Embryonic facial prominence (tissue), 1 donor: ENCODE data around the gene RPS4Y1.
A peak's percentile ranks its signal among the peaks of the same experiment; 100 is the strongest.
"Not testable (repeated sequence)": the region's sequence is repeated elsewhere in the genome, so short reads cannot be mapped to it uniquely, and the experiment has no call there.

Experiments used
- DNase-seq: peaks from one replicate; pipeline ENCODE4 v3.0.0-alpha.2; 2016; ENCODE audit errors: extremely low spot score

RPS4Y1 gene

GRCh38 chrY:2841471-2841893 lies at the start of gene RPS4Y1:
Gene RPS4Y1 (plus strand): TSS chrY:2841602. CDS start chrY:2841625, 23 bp downstream.
- peak; percentile 62 for DNase-seq

DNA sequence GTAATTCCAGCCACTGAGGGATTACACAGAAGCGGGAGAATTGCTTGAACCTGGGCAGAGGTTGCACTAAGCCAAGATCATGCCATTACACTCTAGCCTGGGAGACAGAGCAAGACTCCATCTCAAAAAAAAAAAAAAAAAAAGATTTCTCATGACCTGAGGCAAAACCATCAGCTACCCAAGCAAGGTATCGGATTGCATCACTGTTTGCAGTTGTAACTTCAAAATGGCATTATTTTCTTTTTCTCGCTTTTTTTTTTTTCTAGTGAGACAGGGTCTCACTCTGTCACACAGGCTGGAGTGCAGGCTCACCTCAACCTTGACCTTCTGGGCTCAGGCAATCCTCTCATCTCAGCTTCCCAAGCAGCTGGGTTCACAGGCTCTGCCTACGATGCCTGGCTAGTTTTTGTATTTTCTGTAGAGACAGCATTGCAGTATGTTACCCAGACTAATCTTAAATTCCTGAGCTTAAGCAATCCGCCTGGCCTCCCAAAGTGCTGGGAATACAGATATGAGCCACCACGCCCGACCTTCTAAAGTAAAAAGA lies 44.4 kb upstream of the RPS4Y1 start:
- DNase-seq = no peak

- no peak for DNase-seq
Measured at GRCh38 chrY:2797991-2798390, 43.4 kb upstream of the RPS4Y1 start.

GRCh38 chrY:2800246-2800645 lies 41.2 kb upstream of the RPS4Y1 start:
- no peak for DNase-seq

- not testable (repeated sequence) for DNase-seq
Measured at GRCh38 chrY:2817146-2817896, 24.1 kb upstream of the RPS4Y1 start.

DNA sequence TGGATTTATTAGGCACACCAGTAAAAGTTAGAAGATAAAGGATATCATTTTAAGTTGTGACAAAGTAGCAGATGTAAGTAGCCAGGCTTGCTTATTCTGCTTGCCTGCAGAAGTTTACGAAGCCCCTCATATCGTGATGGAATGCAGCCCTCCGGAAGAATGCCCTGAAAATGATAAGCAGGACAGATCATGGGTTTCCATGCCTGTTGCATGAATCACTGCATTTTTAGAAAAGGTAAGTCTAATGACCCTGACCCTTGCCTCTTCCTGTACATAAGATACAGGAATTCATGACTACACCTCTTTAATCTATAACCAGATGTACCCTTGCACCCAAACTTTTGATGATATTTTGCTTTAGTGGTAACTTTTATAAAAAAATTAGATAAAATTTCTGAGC lies 16.9 kb upstream of the RPS4Y1 start:
- no peak for DNase-seq

- DNase-seq = no peak
Measured at GRCh38 chrY:2828497-2828896, 12.9 kb upstream of the RPS4Y1 start.

GRCh38 chrY:2835230-2835629 lies 6.2 kb upstream of the RPS4Y1 start:
- no peak for DNase-seq

DNA sequence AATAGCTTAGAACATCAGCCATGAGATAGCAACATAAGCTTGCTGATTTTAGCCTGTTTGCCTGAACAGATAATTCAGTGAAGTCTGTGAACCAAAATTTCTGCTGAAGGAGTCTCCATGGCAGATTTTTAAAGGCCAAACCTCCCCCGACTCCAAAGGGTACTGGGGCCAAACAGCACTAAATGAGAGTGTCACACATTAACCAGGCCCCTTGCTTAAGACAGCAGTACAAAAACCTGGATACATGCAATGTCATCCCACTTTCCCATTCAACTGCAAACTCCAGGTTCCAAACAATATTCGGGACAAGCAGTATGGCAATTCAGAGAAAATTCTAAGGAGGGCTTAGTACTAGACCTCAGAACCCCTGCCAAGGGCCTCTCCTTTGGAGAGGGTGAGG lies 4.3 kb upstream of the RPS4Y1 start:
- DNase-seq = no peak

DNA sequence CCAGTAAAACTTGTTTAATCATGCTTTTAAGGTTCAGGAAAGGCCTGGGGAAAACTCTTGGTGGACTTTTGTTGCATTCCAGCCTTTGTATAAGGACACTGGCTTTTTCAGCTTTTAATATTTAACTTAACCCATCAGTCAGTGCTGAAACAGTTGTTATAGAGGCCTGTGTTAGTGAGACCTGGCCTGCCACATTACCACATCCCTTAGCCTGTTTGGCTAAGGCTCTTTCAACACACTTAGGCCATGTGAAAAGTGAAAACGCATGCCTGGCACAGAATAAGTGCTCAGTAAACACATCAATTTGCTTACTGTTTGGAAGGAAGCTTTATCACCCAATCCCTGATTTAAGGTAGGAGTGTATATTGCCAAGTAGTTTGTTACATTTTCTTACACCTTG lies 3.5 kb upstream of the RPS4Y1 start:
- no peak for DNase-seq

- DNase-seq = no peak
Measured at GRCh38 chrY:2846791-2847190, 5.4 kb downstream of the RPS4Y1 start.

GRCh38 chrY:2848384-2848783 lies 7.0 kb downstream of the RPS4Y1 start:
- no peak for DNase-seq

DNA sequence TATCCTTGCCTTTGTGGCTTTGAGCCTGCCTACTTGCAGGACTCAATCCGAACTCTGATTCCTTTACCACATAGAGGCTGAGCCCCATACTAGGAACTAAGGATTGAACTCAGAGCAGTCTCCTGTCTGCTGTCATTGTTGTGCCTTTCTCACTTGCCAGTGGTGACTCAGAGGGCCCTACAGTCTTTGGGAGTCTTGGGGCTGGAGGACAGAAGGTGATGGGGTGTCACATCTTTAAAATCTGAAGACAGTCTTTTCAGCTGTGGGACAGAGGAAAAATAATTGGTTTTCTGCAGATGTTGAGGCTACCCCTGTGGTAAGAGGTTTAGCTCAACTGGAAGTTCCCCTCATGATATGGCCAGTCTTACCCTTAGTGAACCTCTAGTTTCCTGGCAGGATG lies 8.0 kb downstream of the RPS4Y1 start:
- no peak for DNase-seq

DNA sequence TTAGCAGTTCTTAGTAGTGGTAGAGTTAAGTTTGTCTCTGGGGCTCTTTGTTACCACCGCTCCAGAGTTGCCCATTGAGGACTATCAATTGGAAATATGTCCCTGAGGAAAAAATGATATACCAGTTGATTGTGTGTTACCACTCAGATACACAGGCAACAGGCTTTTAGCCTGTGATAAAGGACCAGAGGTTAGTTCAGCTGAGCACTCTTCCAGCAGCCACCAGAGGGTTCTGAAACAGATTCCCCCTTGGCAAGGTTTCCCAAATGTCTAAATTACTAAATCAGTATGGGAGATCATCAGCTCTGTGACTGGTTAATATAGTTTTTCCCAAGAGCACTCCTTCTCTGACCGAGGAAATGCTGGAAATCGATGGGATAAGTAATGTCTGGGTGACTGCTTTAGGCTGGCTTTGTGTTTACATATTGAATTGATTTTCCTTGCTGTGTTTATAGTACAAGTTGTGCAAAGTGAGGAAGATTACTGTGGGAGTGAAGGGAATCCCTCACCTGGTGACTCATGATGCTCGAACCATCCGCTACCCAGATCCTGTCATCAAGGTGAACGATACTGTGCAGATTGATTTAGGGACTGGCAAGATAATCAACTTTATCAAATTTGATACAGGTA lies 12.9 kb downstream of the RPS4Y1 start:
- no peak for DNase-seq

- DNase-seq = no peak
Measured at GRCh38 chrY:2857068-2857467, 15.7 kb downstream of the RPS4Y1 start.

- DNase-seq = no peak
Measured at GRCh38 chrY:2857686-2858085, 16.3 kb downstream of the RPS4Y1 start.

GRCh38 chrY:2859782-2860181 lies 18.4 kb downstream of the RPS4Y1 start:
- DNase-seq = no peak

- no peak for DNase-seq
Measured at GRCh38 chrY:2860511-2860910, 19.1 kb downstream of the RPS4Y1 start.

GRCh38 chrY:2866581-2866980 lies 25.2 kb downstream of the RPS4Y1 start:
- no peak for DNase-seq

DNA sequence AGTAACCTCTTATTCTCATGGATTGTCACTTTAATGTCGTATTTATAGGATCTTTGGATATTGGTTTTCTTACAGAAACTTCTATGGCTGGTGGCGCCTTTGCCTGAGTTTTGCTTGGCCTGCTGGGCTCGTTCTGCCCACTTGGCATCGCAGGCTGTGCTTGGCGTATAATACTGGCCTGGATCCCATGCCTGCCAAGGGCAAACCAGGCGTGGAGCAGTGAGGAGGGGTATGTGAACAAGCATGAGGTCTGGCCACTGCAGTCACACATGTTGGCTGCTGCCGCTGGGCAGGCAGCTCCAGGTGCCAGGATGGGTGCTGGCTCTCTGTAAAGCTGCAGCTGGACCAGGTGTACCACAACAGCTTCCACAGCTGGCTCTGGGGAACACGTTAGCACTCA lies 26.1 kb downstream of the RPS4Y1 start:
- no peak for DNase-seq

GRCh38 chrY:2868035-2868607 lies 26.7 kb downstream of the RPS4Y1 start:
- no peak for DNase-seq

DNA sequence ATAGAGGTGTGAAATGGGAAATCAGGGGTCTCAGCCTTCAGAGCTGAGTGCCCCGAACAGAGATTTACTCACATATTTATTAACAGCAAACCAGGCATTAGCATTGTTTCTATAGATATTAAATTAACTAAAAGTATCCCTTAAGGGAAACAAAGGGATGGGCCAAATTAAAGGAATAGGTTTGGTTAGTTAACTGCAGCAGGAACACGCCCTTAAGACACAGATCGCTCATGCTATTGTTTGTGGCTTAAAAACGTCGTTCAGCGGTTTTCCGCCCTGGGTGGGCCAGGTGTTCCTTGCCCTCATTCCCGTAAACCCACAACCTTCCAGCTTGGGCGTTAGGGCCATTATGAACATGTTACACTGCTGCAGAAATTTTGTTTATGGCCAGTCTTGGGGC lies 30.8 kb downstream of the RPS4Y1 start:
- not testable (repeated sequence) for DNase-seq

GRCh38 chrY:2874211-2874610 lies 32.8 kb downstream of the RPS4Y1 start:
- no peak for DNase-seq
